H9 (cell line): ENCODE results near the gene DPP8. TPM values are rescaled to one million over a fixed set of nuclear protein-coding genes. Genes with fewer than 3 reads are reported as not detected.

Experiments used
- DNase-seq: peaks from one replicate; pipeline ENCODE4 v3.0.0-alpha.2; 2017
- H2AFZ ChIP-seq: one replicate; pipeline ENCODE4 v1.6.1; 2013; ENCODE audit warnings: mild to moderate bottlenecking, low read length, control low read depth, moderate library complexity
- H2AK5ac ChIP-seq: 2 replicates; pipeline ENCODE4 v1.6.1; 2013; ENCODE audit warnings: low read length, control low read depth, mixed read lengths; ENCODE audit not compliant: insufficient read length
- H2BK120ac ChIP-seq: one replicate; pipeline ENCODE4 v1.6.1; 2013; ENCODE audit warnings: low read depth, mild to moderate bottlenecking, low read length, control low read depth, inconsistent platforms; ENCODE audit not compliant: poor library complexity, severe bottlenecking
- H2BK12ac ChIP-seq: 2 replicates; pipeline ENCODE4 v1.6.1; 2013; ENCODE audit warnings: low read length, control low read depth, mixed read lengths, low read depth; ENCODE audit not compliant: insufficient read length
- H2BK15ac ChIP-seq: 2 replicates; pipeline ENCODE4 v1.6.1; 2013; ENCODE audit warnings: low read depth, low read length, control low read depth
- H2BK20ac ChIP-seq: one replicate; pipeline ENCODE4 v1.6.1; 2013; ENCODE audit warnings: low read depth, mild to moderate bottlenecking, low read length, control low read depth, inconsistent platforms; ENCODE audit not compliant: poor library complexity, severe bottlenecking
- H2BK5ac ChIP-seq: 2 replicates; pipeline ENCODE4 v1.6.1; 2013; ENCODE audit warnings: low read length, control low read depth, mixed read lengths; ENCODE audit not compliant: insufficient read length
- H3K14ac ChIP-seq: 2 replicates; pipeline ENCODE4 v1.6.1; 2013; ENCODE audit warnings: low read length, control low read depth; ENCODE audit not compliant: insufficient read depth
- H3K18ac ChIP-seq: 2 replicates; pipeline ENCODE4 v1.6.1; 2013; ENCODE audit warnings: low read depth, mild to moderate bottlenecking, mixed read lengths, low read length, control low read depth; ENCODE audit not compliant: insufficient read length
- H3K23ac ChIP-seq: 2 replicates; pipeline ENCODE4 v1.6.1; 2013; ENCODE audit warnings: low read length, control low read depth, mixed read lengths, low read depth; ENCODE audit not compliant: insufficient read length
- H3K23me2 ChIP-seq: 2 replicates; pipeline ENCODE4 v1.6.1; 2013; ENCODE audit warnings: low read depth, mild to moderate bottlenecking, mixed read lengths, low read length, control low read depth; ENCODE audit not compliant: insufficient read length, poor library complexity, severe bottlenecking
- H3K27ac ChIP-seq: 2 replicates; pipeline ENCODE4 v1.5.1; 2013; ENCODE audit warnings: low read length, control low read depth, mixed read lengths, low read depth; ENCODE audit not compliant: insufficient read length
- H3K27me3 ChIP-seq: 2 replicates; pipeline ENCODE4 v1.6.1; 2013; ENCODE audit warnings: low read length, control low read depth, inconsistent platforms; ENCODE audit not compliant: insufficient read depth
- H3K4ac ChIP-seq: 2 replicates; pipeline ENCODE4 v1.6.1; 2013; ENCODE audit warnings: low read depth, mild to moderate bottlenecking, control low read depth, inconsistent platforms, low read length, moderate library complexity
- H3K4me1 ChIP-seq: 2 replicates; pipeline ENCODE4 v1.6.1; 2013; ENCODE audit warnings: low read length, control low read depth, inconsistent platforms; ENCODE audit not compliant: insufficient read depth
- H3K4me2 ChIP-seq: 2 replicates; pipeline ENCODE4 v1.6.1; 2013; ENCODE audit warnings: low read length, control low read depth, mixed read lengths; ENCODE audit not compliant: insufficient read length, insufficient read depth
- H3K56ac ChIP-seq: 2 replicates; pipeline ENCODE4 v1.6.1; 2013; ENCODE audit warnings: low read depth, mild to moderate bottlenecking, mixed read lengths, low read length, control low read depth; ENCODE audit not compliant: insufficient read length
- H3K79me1 ChIP-seq: 2 replicates; pipeline ENCODE4 v1.6.1; 2013; ENCODE audit warnings: low read depth, mild to moderate bottlenecking, moderate library complexity, low read length, control low read depth, inconsistent platforms; ENCODE audit not compliant: insufficient read depth, poor library complexity, severe bottlenecking
- H3K79me2 ChIP-seq: 2 replicates; pipeline ENCODE4 v1.6.1; 2013; ENCODE audit warnings: low read length, control low read depth, inconsistent platforms; ENCODE audit not compliant: insufficient read depth
- H3K9ac ChIP-seq: 2 replicates; pipeline ENCODE4 v1.6.1; 2013; ENCODE audit warnings: low read length, control low read depth, mixed read lengths; ENCODE audit not compliant: insufficient read length; ENCODE audit errors: extremely low read depth
- H3K9me3 ChIP-seq: one replicate; pipeline ENCODE4 v1.6.1; 2013; ENCODE audit warnings: low read depth, low read length, inconsistent platforms; ENCODE audit not compliant: control insufficient read depth
- H3T11ph ChIP-seq: one replicate; pipeline ENCODE4 v1.6.1; 2013; ENCODE audit warnings: mild to moderate bottlenecking, low read length, control low read depth, inconsistent platforms
- H4K20me1 ChIP-seq: one replicate; pipeline ENCODE4 v1.6.1; 2013; ENCODE audit not compliant: control insufficient read depth, insufficient read length, insufficient read depth
- H4K5ac ChIP-seq: 2 replicates; pipeline ENCODE4 v1.6.1; 2013; ENCODE audit warnings: low read depth, mild to moderate bottlenecking, mixed read lengths, low read length, control low read depth; ENCODE audit not compliant: insufficient read length
- H4K8ac ChIP-seq: replicated peaks from 2 replicates; pipeline ENCODE4 v1.6.1; 2013; ENCODE audit warnings: low read length, control low read depth, mixed read lengths, low read depth; ENCODE audit not compliant: insufficient read length
- H4K91ac ChIP-seq: 2 replicates; pipeline ENCODE4 v1.6.1; 2013; ENCODE audit warnings: low read depth, mild to moderate bottlenecking, moderate library complexity, mixed read lengths, low read length, control low read depth; ENCODE audit not compliant: insufficient read length
- H3K27ac Mint-ChIP-seq, 3 experiments: 2 replicates in 2 of 3; 3 replicates in 1 of 3; pipeline ENCODE4 v1.8.0; 2020 to 2021; ENCODE audit warnings: mixed read lengths in 3 of 3, mild to moderate bottlenecking in 1 of 3, moderate library complexity in 1 of 3
- H3K27me3 Mint-ChIP-seq: 2 replicates; pipeline ENCODE4 v1.8.0; 2021; ENCODE audit warnings: low read depth, mild to moderate bottlenecking, moderate library complexity, mixed read lengths
- H3K36me3 Mint-ChIP-seq, 3 experiments: 2 replicates in 2 of 3; 3 replicates in 1 of 3; pipeline ENCODE4 v1.8.0; 2020 to 2021; ENCODE audit warnings: low read depth in 3 of 3, mixed read lengths in 3 of 3; ENCODE audit not compliant: insufficient read depth in 1 of 3
- H3K4me1 Mint-ChIP-seq, 2 experiments: 2 replicates each; pipeline ENCODE4 v1.8.0; 2020; ENCODE audit warnings: mixed read lengths in 2 of 2
- H3K4me3 Mint-ChIP-seq, 2 experiments: 2 replicates in 1 of 2; 3 replicates in 1 of 2; pipeline ENCODE4 v1.8.0; 2020 to 2021; ENCODE audit warnings: mild to moderate bottlenecking in 2 of 2, mixed read lengths in 2 of 2, moderate library complexity in 1 of 2
- H3K9me3 Mint-ChIP-seq, 2 experiments: 2 replicates in 1 of 2; 3 replicates in 1 of 2; pipeline ENCODE4 v1.8.0; 2020; ENCODE audit warnings: mild to moderate bottlenecking in 2 of 2, mixed read lengths in 2 of 2, moderate library complexity in 1 of 2
- CTCF ChIP-seq: fragments of 200-600 bp; sonication (generic); conservative IDR thresholded peaks from 3 replicates; pipeline ENCODE4 v1.8.0; 2021; ENCODE audit warnings: antibody characterized with exemption, mild to moderate bottlenecking
- WGBS: extraction: QIAGEN DNeasy Blood & Tissue Kit; methylation state at CpG from one replicate; pipeline ENCODE4 v1.1.7; 2013; ENCODE audit warnings: missing lambda C conversion rate, low lambda C conversion rate, mixed read lengths; ENCODE audit not compliant: insufficient read length; ENCODE audit errors: extremely low coverage; 5-methylcytosine and 5-hydroxymethylcytosine counted together
- total RNA-seq: library from RNA; stranded (reverse); gene quantifications from 2 replicates; pipeline ENCODE4 v1.2.1, GENCODE V29; 2021

Gene DPP8
- total RNA-seq, 1 experiment from 2014 or later = 26.6 TPM

- no peak overlapping the region for H3K9ac ChIP-seq
- no peak overlapping the region for H3K23ac ChIP-seq
- H2BK5ac ChIP-seq = no peak overlapping the region
- no peaks in the 10 kb centered on the region for H3K27me3 ChIP-seq
- no peaks in the 10 kb centered on the region for H3K79me2 ChIP-seq
- no peak overlapping the region for H3K18ac ChIP-seq
- H3K79me1 ChIP-seq = no peaks in the 10 kb centered on the region
- H4K5ac ChIP-seq = no peak overlapping the region
- no peak overlapping the region for H3T11ph ChIP-seq
- H2BK20ac ChIP-seq = no peak overlapping the region
- no peak overlapping the region for H3K14ac ChIP-seq
- no peak overlapping the region for H3K4me2 ChIP-seq
- no peaks in the 10 kb centered on the region for H3K9me3 Mint-ChIP-seq
- no peaks in the 10 kb centered on the region for H3K36me3 Mint-ChIP-seq
- H3K4me1 ChIP-seq = no peaks in the 10 kb centered on the region
- peaks cover 2% of the 10 kb centered on the region for H3K27me3 Mint-ChIP-seq
- no peak overlapping the region for H3K27ac Mint-ChIP-seq
- H2BK15ac ChIP-seq = no peak overlapping the region
- no peak overlapping the region for H2BK120ac ChIP-seq
- no peak for TF ChIP-seq CTCF
- no peak overlapping the region for H2AK5ac ChIP-seq
- no peak overlapping the region for H2AFZ ChIP-seq
- no CpG with 5 or more reads among the region's 10 CpGs for WGBS
- H3K23me2 ChIP-seq = no peaks in the 10 kb centered on the region
- H3K56ac ChIP-seq = no peak overlapping the region
- peaks cover 8 to 9% of the 10 kb centered on the region in 2 experiments for H3K4me1 Mint-ChIP-seq
- no peak overlapping the region for H4K8ac ChIP-seq
- H4K91ac ChIP-seq = no peak overlapping the region
- no peaks in the 10 kb centered on the region for H3K9me3 ChIP-seq
- H3K4ac ChIP-seq = no peak overlapping the region
- no peak overlapping the region for H3K27ac ChIP-seq
- no peak overlapping the region for H2BK12ac ChIP-seq
- DNase-seq = no peak
- no peaks in the 10 kb centered on the region for H4K20me1 ChIP-seq
- no peak overlapping the region for H3K4me3 Mint-ChIP-seq
Measured at GRCh38 chr15:65524226-65524625, 6.7 kb upstream of the DPP8 start.
